Ovary (tissue), 3 donors: ENCODE data around the gene BTBD9.

ENCODE experiments used
- EP300 ChIP-seq: sonication (generic); formaldehyde crosslinking; IDR thresholded peaks from one replicate; pipeline ENCODE4 v1.6.1; 2017; ENCODE audit warnings: antibody characterized with exemption
- POLR2A ChIP-seq: fragments of 450-650 bp; IDR thresholded peaks from one replicate; pipeline ENCODE4 v1.6.1; 2017; ENCODE audit warnings: antibody characterized with exemption, mild to moderate bottlenecking, moderate library complexity
- TF ChIP-seq, protein P1 (sequence below), 3 donors: fragments of 450-650 bp in 2 of 3; fragments of 200-600 bp in 1 of 3; IDR thresholded peaks; one replicate each; pipeline versions ENCODE4 v1.5.1 to v1.8.0; 2016 to 2022; ENCODE audit warnings: antibody characterized with exemption in 3 of 3, mild to moderate bottlenecking in 1 of 3
- donor health status: DM: no; HTN: no; CAD: no.

DNA sequence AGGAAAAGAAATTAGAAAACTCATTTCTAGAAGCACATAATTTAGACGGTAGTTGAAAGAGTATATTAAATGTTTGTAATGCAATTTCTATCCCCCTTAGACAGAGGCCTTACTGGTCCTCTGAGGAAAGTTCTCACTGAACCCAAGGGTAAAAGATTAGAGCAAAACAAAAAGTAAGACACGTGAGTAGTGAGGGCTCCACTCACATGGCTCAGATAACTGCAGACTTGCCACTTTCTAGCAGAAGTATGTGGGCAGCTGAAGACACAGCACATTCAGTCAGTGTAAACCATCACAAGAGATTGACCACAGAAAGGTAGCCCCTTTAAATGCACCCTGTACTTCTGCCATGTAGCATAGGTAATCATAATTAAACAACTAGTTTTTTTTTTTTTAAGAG lies 193.8 kb downstream of the BTBD9 start:
- TF ChIP-seq, protein P1, sequence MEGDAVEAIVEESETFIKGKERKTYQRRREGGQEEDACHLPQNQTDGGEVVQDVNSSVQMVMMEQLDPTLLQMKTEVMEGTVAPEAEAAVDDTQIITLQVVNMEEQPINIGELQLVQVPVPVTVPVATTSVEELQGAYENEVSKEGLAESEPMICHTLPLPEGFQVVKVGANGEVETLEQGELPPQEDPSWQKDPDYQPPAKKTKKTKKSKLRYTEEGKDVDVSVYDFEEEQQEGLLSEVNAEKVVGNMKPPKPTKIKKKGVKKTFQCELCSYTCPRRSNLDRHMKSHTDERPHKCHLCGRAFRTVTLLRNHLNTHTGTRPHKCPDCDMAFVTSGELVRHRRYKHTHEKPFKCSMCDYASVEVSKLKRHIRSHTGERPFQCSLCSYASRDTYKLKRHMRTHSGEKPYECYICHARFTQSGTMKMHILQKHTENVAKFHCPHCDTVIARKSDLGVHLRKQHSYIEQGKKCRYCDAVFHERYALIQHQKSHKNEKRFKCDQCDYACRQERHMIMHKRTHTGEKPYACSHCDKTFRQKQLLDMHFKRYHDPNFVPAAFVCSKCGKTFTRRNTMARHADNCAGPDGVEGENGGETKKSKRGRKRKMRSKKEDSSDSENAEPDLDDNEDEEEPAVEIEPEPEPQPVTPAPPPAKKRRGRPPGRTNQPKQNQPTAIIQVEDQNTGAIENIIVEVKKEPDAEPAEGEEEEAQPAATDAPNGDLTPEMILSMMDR (IDR thresholded peaks at IDR 0.05): no peak
- TF ChIP-seq POLR2A (no peak), EP300 (no peak)
